ENCODE measurements around the gene C18orf63. TPM values are rescaled to one million over a fixed set of nuclear protein-coding genes. Genes with fewer than 3 reads are reported as not detected.

Gene C18orf63
- total and polyA plus RNA-seq, 2 donors (not counting 3 experiments of a cell fraction or from before 2014, with no cell fraction given): not detected

GRCh38 chr18:74331404-74331803 is 15.8 kb downstream of the C18orf63 start:
- no peaks in the 10 kb centered on the region for H3K9me3 ChIP-seq (replicated peaks; ENCODE audit: control insufficient read depth, insufficient read depth, low read length)
- ChIA-PET CTCF (interaction anchor here (1.0 kb wide), 1 partner anchor 11 kb away, joined by 4 read pairs; no protein-coding TSS in a partner anchor), POLR2A (no interaction called here)
- H3K9ac ChIP-seq (replicated peaks; ENCODE audit: extremely low read depth, insufficient read depth, low read length): no peak overlapping the region
- dilution Hi-C loops (cut with MboI; ENCODE audit: extremely low pct_ligation_motif_present, low sequenced_read_pairs) (no loop called here), intact Hi-C loops (cut with micrococcal nuclease) (no loop called here)
- no peaks in the 10 kb centered on the region for H3K9me1 ChIP-seq (replicated peaks; ENCODE audit: control insufficient read depth, extremely low read depth, insufficient read depth, low read length)
- H3K27me3 ChIP-seq (ENCODE audit: control insufficient read depth in 2 of 2, insufficient read depth in 2 of 2, low read length in 2 of 2): peaks cover 0 to 2% of the 10 kb centered on the region in 2 experiments
- H3K27ac ChIP-seq (ENCODE audit: insufficient read depth, low read depth, low read length): no peak overlapping the region
- H3K79me2 ChIP-seq (ENCODE audit: control insufficient read depth, insufficient read depth, low read length): no peaks in the 10 kb centered on the region
- no peak for DNase-seq (ENCODE audit: low read depth, low spot score)
- no peak for TF ChIP-seq POLR2AphosphoS5 (IDR thresholded peaks at IDR 0.05; ENCODE audit: insufficient read depth, low read depth, low read length)
- no peak for TF ChIP-seq FOS (IDR thresholded peaks at IDR 0.05; ENCODE audit: borderline replicate concordance, insufficient read depth, low read length)
- no peak for TF ChIP-seq JUN (IDR thresholded peaks at IDR 0.05; ENCODE audit: borderline replicate concordance, insufficient read depth, insufficient read length, low read depth)
- no peak for TF ChIP-seq MAX (IDR thresholded peaks at IDR 0.05; ENCODE audit: insufficient read depth, insufficient read length)
- TF ChIP-seq POLR2A (IDR thresholded peaks at IDR 0.05; ENCODE audit: low read depth, low read length): no peak
- TF ChIP-seq EZH2 (IDR thresholded peaks at IDR 0.05; ENCODE audit: borderline replicate concordance, low read depth, low read length, severe bottlenecking): no peak
- TF ChIP-seq MYC (IDR thresholded peaks at IDR 0.05; ENCODE audit: low read depth, low read length): no peak
- TF ChIP-seq, protein P1, sequence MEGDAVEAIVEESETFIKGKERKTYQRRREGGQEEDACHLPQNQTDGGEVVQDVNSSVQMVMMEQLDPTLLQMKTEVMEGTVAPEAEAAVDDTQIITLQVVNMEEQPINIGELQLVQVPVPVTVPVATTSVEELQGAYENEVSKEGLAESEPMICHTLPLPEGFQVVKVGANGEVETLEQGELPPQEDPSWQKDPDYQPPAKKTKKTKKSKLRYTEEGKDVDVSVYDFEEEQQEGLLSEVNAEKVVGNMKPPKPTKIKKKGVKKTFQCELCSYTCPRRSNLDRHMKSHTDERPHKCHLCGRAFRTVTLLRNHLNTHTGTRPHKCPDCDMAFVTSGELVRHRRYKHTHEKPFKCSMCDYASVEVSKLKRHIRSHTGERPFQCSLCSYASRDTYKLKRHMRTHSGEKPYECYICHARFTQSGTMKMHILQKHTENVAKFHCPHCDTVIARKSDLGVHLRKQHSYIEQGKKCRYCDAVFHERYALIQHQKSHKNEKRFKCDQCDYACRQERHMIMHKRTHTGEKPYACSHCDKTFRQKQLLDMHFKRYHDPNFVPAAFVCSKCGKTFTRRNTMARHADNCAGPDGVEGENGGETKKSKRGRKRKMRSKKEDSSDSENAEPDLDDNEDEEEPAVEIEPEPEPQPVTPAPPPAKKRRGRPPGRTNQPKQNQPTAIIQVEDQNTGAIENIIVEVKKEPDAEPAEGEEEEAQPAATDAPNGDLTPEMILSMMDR (IDR thresholded peaks at IDR 0.05; ENCODE audit: extremely low read depth in 1 of 2, insufficient read depth in 1 of 2, low read depth in 1 of 2, low read length in 2 of 2): no peak
- TF ChIP-seq GATA2 (IDR thresholded peaks at IDR 0.05; ENCODE audit: insufficient read depth, insufficient read length, low read depth, low read length): no peak
- H3K36me3 ChIP-seq (ENCODE audit: control insufficient read depth in 2 of 2, extremely low read depth in 1 of 2, insufficient read depth in 2 of 2, low read length in 2 of 2): no peaks in the 10 kb centered on the region
- no peak overlapping the region for H3K4me2 ChIP-seq (ENCODE audit: insufficient read depth, low read length)
- H3K4me3 ChIP-seq (replicated peaks in 1 of 3; ENCODE audit: insufficient read depth in 1 of 3, low read depth in 1 of 3, low read length in 3 of 3): no peak overlapping the region
- H4K20me1 ChIP-seq (replicated peaks; ENCODE audit: control insufficient read depth, extremely low read depth, insufficient read depth, low read length): no peaks in the 10 kb centered on the region
- no peak overlapping the region for H2AFZ ChIP-seq (ENCODE audit: low read depth, low read length)
- no peaks in the 10 kb centered on the region for H3K4me1 ChIP-seq (ENCODE audit: control insufficient read depth, extremely low read depth, insufficient read depth, low read length)
- BruUV-seq (replicated peaks): no TSS peak
- no peak for FAIRE-seq

Measured in endothelial cell of umbilical vein (primary cell).